Neuron (in vitro differentiated cells): ENCODE results near the gene NACC2.
"Not testable (repeated sequence)": the region's sequence is repeated elsewhere in the genome, so short reads cannot be mapped to it uniquely, and the experiment has no call there.

Experiments used
- H2AFZ ChIP-seq: one replicate; pipeline ENCODE4 v1.6.1; 2013; ENCODE audit warnings: low read depth, mild to moderate bottlenecking, inconsistent platforms, low read length, moderate library complexity
- H3K27me3 ChIP-seq: one replicate; pipeline ENCODE4 v1.6.1; 2013; ENCODE audit warnings: low read length; ENCODE audit not compliant: insufficient read depth
- H3K36me3 ChIP-seq: one replicate; pipeline ENCODE4 v1.6.1; 2013; ENCODE audit warnings: low read length; ENCODE audit not compliant: insufficient read depth
- H3K4me1 ChIP-seq: one replicate; pipeline ENCODE4 v1.6.1; 2013; ENCODE audit warnings: low read length; ENCODE audit not compliant: insufficient read depth
- H3K4me3 ChIP-seq: 2 replicates; pipeline ENCODE4 v1.5.1; 2013; ENCODE audit warnings: mild to moderate bottlenecking, low read length, moderate library complexity
- H3K9me3 ChIP-seq: one replicate; pipeline ENCODE4 v1.6.1; 2013; ENCODE audit warnings: low read length

The NACC2 gene

DNA sequence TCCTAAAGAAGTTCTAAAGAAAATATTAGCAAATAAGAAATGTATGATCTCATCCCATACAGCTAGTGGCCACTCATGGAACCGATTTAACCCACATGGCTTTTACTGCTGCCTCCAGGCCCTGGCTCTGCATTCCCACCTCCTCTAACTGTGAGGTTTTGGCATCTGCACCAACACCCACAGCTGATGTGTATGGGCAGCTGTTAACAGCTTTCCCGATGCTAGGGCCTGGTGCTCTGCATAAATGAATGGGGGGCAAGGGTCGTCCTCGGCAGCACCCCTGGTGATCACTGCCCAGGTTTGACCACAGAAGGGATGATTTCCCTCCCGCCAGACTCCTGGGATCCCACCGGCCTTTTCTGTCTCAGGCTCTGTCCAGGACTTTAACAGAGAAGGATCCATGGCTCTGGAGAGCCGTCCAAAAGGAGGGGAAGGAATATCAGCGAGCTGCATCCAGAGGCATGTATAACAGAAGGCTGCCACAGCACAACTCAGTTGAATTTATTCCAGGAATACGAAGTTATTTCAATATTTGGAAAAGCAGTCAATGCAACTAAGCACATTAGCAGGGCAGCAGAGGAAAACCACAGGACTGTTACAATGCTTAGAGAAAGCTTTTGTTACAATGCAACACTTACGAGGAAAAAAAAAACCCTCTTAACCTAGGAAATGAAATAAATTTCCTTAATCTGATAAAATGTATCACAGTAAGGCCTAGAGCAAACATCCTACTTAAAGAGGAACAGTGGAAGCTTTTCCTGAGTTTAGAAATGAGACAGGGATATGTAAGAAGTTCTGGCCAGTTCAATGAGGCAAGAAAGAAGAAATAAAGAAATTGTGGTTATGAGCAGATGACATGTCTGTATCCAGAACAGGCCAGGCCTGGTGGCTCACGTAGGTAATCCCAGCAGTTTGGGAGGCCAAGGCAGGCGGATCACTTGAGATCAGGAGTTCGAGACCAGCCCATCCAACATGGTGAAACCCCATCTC lies 63.1 kb downstream of the NACC2 start:
- Histone ChIP-seq H2AFZ (no peak overlapping the region), H3K36me3 (peaks cover 5% of the 10 kb centered on the region), H3K4me1 (no peaks in the 10 kb centered on the region), H3K4me3 (no peak overlapping the region), H3K27me3 (no peaks in the 10 kb centered on the region), H3K9me3 (peaks cover 21% of the 10 kb centered on the region)

GRCh38 chr9:136031094-136031493 lies 64.0 kb downstream of the NACC2 start:
- H3K36me3 ChIP-seq: peaks cover 5% of the 10 kb centered on the region
- H3K9me3 ChIP-seq: peaks cover 23% of the 10 kb centered on the region
- no peak overlapping the region for H2AFZ ChIP-seq
- no peak overlapping the region for H3K4me3 ChIP-seq
- H3K4me1 ChIP-seq: no peaks in the 10 kb centered on the region
- H3K27me3 ChIP-seq: no peaks in the 10 kb centered on the region

DNA sequence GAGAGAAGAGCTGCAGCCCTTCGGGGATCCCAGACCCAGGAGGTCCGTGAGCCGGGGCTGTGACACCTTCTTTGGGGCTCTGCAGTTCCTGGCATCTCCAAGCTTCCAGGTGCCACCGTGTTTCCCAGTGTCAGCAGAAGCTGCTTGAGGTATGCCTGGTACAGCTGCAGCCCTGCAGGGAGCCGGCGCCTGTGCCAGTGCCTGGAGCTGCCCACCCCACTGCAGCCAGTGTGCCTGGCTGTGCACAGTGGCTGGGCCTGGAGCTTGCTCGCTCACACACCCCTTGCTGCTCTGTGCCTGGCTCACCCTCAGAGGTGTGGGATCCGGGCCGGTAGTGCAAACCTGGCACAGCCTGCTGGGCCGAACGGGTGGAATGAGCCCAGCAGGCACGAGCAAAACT lies 65.5 kb downstream of the NACC2 start:
- no peaks in the 10 kb centered on the region for H3K4me1 ChIP-seq
- H2AFZ ChIP-seq: no peak overlapping the region
- H3K27me3 ChIP-seq: no peaks in the 10 kb centered on the region
- H3K4me3 ChIP-seq: no peak overlapping the region
- peaks cover 23% of the 10 kb centered on the region for H3K9me3 ChIP-seq
- peaks cover 5% of the 10 kb centered on the region for H3K36me3 ChIP-seq

DNA sequence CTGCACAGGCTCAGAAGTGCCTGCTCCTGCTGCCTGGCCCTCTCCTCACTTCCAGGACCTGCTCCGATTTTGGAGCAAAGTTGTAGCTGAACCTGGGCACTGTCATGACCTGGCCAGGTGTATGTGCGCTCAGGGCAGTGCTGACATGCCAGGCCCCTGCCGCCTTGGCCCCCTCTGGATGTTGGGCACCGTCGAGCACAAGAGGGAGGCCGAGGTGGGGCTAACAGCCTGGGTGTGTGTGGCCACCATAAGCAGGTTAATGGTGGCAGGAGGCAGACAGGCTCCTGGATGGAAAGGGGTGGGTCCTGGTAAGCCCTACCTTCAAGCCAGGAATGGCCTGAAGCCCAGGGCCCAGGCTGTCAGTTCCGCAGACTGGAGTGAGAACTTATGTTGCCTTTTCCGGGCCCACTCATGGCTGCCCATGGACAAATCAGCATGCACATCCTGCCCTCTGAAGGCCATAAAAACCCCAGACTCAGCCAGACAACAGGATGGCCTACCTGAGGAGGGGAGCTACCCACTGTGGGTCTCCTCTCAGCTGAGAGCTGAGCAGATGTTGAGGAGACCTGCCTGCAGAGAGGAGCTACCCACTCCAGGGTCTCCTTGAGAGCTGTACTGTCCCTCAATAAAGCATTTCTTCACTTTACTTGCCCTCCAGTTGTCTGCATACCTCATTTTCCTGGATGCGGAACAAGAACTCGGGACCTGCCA lies 66.2 kb downstream of the NACC2 start:
- Histone ChIP-seq H3K36me3 (peaks cover 5% of the 10 kb centered on the region), H3K4me3 (no peak overlapping the region), H3K9me3 (peaks cover 23% of the 10 kb centered on the region)

GRCh38 chr9:136026943-136027289 lies 68.2 kb downstream of the NACC2 start:
- not testable (repeated sequence) for H3K4me1 ChIP-seq, H3K4me3 ChIP-seq, H3K27me3 ChIP-seq, H2AFZ ChIP-seq, H3K36me3 ChIP-seq
- H3K9me3 ChIP-seq: peaks cover 22% of the 10 kb centered on the region

More for the DNA sequence above, 66.2 kb downstream of the NACC2 start:
- Histone ChIP-seq H3K4me1 (no peaks in the 10 kb centered on the region), H3K27me3 (no peaks in the 10 kb centered on the region), H2AFZ (no peak overlapping the region)

DNA sequence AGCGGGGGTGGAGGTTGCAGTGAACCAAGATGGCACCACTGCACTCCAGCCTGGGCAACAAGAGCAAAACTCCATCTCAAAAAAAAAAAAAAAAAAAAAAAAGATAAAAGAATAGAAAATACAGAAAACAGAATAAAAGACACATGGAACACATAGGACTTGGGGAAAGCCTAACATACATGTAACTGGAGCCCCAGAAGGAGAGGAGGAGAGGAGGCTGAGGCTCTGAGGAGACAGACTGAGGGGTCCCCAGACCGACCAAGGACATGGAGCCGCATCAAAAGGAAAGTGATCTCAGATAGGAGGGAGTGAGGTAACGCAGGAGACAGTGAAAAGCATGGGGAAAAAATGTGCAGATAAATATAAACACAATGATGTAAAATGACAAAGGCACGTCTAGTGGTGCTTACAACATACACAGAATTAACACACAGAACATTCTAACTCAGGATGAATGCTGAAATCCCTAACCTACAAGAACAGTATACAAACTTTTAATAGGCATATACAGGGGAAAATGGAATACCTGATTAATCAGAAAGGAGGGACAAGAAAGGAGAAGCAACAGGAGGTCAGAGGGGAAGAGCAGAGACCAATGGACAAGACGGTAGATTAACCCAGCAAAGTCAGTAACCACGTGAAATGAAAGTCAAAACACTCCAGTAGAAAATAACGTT lies 68.7 kb downstream of the NACC2 start:
- H2AFZ ChIP-seq: no peak overlapping the region
- peaks cover 5% of the 10 kb centered on the region for H3K36me3 ChIP-seq
- H3K4me3 ChIP-seq: no peak overlapping the region
- H3K9me3 ChIP-seq: peaks cover 22% of the 10 kb centered on the region
- H3K27me3 ChIP-seq: no peaks in the 10 kb centered on the region
- no peaks in the 10 kb centered on the region for H3K4me1 ChIP-seq

- H3K4me3 ChIP-seq: no peak overlapping the region
- peaks cover 24% of the 10 kb centered on the region for H3K9me3 ChIP-seq
- no peaks in the 10 kb centered on the region for H3K27me3 ChIP-seq
- peaks cover 5% of the 10 kb centered on the region for H3K4me1 ChIP-seq
- H3K36me3 ChIP-seq: peaks cover 5% of the 10 kb centered on the region
- H2AFZ ChIP-seq: no peak overlapping the region
Observed at GRCh38 chr9:136025481-136025880, 69.6 kb downstream of the NACC2 start.

- no peak overlapping the region for H3K4me3 ChIP-seq
Observed at GRCh38 chr9:136024696-136025316, 70.3 kb downstream of the NACC2 start.

GRCh38 chr9:136024286-136024685 lies 70.8 kb downstream of the NACC2 start:
- H3K27me3 ChIP-seq: no peaks in the 10 kb centered on the region
- H3K4me1 ChIP-seq: peaks cover 7% of the 10 kb centered on the region
- no peak overlapping the region for H3K4me3 ChIP-seq
- no peak overlapping the region for H2AFZ ChIP-seq
- H3K9me3 ChIP-seq: peaks cover 16% of the 10 kb centered on the region
- H3K36me3 ChIP-seq: peaks cover under 1% of the 10 kb centered on the region

More at GRCh38 chr9:136024696-136025316, 70.3 kb downstream of the NACC2 start:
- peaks cover 5% of the 10 kb centered on the region for H3K36me3 ChIP-seq
- peaks cover 7% of the 10 kb centered on the region for H3K4me1 ChIP-seq
- no peaks in the 10 kb centered on the region for H3K27me3 ChIP-seq
- peaks cover 21% of the 10 kb centered on the region for H3K9me3 ChIP-seq
- no peak overlapping the region for H2AFZ ChIP-seq

DNA sequence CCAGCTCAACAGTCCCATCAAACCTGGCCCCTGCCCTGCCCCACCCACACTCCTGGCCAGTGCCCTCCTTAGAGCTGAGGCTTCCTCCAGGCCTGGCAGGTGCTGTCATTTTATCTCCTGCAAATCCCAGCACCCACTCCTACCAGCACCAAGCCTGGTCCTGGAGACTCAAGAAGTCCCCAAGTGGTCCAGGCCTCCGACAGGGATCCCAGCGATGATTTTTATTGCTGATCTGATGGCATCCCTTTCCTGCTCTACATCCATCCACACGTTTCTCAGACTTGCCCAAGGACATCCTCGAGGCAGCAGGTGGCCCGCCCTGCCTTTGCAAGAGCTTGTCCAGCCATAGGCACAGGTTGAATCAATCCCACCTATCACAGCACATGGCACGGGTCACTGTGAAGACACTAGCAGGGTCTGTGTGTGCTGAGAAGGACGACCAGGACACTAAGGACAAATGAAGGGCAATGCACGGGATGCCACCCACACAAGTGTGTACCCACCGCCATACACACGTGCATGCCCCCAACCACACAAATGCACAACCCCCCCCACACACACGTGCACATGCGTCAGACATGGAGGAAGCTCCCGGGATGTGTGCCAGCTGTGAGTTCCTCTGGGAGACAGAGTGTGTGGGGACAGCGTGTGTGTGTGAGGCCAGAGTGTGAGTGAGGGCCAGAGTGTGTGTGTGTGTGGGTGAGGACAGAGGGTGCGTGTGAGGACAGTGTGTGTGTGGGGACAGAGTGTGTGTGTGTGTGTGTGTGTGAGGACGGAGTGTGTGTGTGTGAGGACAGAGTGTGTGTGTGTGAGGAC lies 71.5 kb downstream of the NACC2 start:
- no peaks in the 10 kb centered on the region for H3K27me3 ChIP-seq
- H2AFZ ChIP-seq: no peak overlapping the region
- no peaks in the 10 kb centered on the region for H3K36me3 ChIP-seq
- H3K9me3 ChIP-seq: peaks cover 9% of the 10 kb centered on the region
- no peak overlapping the region for H3K4me3 ChIP-seq
- H3K4me1 ChIP-seq: peaks cover 11% of the 10 kb centered on the region

- no peak overlapping the region for H3K4me3 ChIP-seq
- H2AFZ ChIP-seq: no peak overlapping the region
- no peaks in the 10 kb centered on the region for H3K27me3 ChIP-seq
- no peaks in the 10 kb centered on the region for H3K36me3 ChIP-seq
- peaks cover 7% of the 10 kb centered on the region for H3K9me3 ChIP-seq
- peaks cover 14% of the 10 kb centered on the region for H3K4me1 ChIP-seq
Observed at GRCh38 chr9:136022731-136023409, 72.2 kb downstream of the NACC2 start.
